Left renal cortex interstitium (tissue), 4 donors: ENCODE measurements around the gene MYO1G. TPM values are rescaled to one million over a fixed set of nuclear protein-coding genes. Genes with fewer than 3 reads are reported as not detected.

Experiments
- DNase-seq, 4 donors: peaks; one replicate each; pipeline ENCODE4 v3.0.0-alpha.2; 2013; ENCODE audit warnings: low read depth in 4 of 4, low spot score in 2 of 4, missing footprints in 1 of 4
- polyA plus RNA-seq, 4 donors: library from polyadenylated mRNA; unstranded; fragments of 120-200 nt; gene quantifications; one replicate each; pipeline ENCODE4 v1.2.1, GENCODE V29; 2013; ENCODE audit not compliant: insufficient read length in 4 of 4

Gene MYO1G
- polyA plus RNA-seq, 4 donors: 0.37 to 0.99 (median 0.63) TPM

DNA sequence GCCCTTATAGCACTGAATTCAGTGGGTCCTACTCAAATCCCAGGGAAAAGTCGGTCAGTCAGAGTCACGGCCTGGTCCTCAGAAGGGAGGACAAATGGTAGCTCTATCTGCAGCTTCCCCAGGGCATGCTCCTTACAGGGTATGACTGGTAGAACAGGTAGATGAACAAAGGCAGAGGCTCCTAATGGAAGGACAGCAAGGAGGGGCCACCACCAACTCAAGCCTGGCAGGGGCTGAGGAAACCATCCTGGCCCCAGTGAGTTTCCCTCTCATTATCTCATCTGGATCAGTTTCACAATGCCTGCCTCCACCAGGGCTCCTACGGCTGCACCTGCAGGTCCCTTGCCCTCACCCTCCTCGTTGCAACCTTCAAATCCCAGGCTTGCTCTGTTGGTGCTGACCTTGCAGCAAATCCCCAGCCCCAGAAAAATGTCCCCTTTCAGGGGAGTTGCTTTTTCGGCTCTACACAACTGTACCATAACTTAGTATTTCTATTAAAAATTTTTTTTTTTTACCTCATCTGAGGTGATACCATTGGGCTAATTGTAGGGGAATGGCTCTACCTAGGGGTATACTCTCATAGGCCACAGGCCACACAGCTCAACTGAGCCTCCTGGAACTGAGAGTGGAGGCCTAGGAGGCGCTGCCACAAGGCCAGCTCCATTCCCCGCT, 2.4 kb upstream of the MYO1G start:
- DNase-seq: no peak

DNA sequence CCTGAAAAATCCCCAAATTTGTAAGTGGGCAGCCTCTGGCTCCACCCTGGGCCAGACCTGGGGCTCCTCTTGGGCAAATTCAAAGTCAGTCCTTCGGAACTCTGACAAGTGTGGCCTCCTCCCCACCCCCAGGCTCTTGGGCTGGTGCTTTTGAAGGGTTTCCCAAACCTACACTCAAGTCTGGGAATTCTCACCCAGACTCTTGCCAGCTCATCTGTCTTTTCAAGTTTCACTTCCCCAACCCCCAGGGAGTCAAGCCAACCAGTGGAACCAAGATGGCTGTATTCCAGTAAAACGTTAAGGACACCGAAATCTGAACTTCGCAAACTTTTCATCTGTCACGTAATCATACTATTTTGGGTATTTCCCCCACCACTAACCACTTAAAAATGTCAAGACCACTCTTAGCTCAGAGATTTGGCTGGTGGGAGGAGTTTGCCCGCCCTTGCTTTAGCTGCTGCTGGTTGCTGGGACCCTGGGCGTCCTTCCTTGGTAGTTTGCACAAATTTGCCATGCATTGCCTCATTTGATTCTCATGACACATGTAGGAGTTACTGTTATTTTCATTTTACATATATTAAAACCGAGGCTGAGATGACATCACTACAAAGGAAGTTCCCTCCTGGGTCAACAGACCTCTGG, 1.7 kb upstream of the MYO1G start:
- DNase-seq: no peak

DNA sequence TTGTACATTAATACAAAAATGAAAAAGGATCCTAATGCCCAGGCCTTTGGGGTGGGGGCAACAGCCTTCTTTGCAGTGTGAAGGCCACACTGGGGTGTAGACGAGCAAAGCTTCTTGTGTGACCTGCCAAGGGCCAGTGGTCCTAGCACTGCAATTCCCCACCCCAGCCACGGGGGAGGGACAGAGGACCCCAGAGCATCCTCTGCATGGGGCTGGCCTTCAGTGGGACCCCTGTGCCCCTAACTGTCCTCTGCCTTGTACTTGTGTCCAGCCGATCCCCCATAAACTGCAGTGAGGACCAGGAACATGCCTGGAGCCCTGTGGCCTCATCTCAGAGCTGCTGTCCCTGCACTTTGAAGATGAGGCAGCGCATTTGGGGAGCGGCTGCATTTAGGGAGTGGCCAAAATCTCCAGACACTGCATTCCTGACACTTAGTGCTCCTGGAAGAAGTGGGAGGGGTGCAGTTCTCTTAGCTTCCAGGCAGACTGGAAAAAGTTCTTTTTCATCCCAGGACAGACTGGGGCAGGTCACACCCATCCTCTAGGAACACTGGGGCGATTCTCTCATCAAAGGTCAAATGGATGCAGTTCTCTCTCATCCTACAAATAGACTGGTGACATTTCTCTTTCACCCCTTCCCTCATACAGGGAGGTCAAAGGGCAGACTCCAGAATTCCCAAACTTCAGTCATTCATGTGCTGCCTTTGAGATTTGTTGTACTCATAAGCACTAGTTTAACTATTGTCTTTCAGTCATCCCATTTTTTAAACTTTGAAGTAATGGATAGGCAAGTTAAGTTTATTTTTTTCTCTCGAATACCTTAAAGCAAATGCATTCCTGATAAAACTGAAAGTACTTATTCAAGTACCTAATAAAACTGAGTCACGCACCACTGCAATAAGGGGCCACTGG, 922 bp upstream of the MYO1G start:
- no peak for DNase-seq

DNA sequence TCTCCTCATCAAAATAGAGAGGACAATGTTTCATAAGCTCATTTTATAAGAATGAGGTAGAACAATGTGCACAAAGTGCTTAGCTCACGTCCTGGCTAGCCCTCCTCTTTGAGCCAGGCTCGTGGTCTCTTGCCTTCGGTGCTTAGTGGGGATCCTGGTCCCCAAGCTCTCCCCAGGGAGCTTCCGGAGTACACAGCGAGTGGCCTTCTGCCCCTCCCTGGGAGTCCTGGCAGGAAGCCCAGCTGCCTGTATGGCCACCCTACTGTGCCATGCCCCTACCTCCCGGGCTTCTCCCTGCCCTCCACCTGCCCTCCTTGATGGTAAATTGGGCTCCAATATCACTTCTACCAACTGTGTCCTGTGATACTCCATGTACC, 868 bp downstream of the MYO1G start:
- DNase-seq: no peak

DNA sequence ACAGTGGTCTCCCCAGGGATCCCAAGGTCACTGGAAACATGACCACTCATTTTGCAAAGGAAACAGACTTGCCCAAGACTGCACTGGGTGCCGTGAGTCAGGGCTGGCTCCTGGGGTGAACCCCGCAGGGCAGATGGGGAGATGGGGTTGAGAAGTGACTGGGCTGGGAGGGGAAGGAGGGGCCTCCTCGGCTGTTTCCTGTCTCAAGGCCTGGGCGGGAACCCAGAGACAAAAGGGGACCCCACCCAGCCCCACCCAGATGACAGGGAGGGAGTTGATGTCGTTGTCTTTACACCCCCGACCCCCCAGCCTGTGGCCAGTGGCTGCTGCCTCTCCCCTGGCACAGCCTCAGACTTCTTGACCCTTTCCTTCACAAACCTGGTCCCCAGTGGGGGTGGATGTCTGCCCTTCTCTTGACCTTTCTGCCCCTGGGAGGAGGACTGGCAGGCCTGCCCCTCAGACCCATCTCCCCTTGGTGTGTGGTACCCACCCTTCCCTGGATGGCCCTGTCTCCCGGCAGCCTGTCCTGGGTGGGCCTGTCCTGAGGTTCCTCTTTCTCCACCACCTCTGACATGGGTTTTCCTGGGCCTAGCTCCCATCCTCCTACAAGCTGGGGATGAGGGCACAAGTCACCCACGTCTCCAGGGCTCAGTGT, 1.4 kb downstream of the MYO1G start:
- DNase-seq: no peak

DNA sequence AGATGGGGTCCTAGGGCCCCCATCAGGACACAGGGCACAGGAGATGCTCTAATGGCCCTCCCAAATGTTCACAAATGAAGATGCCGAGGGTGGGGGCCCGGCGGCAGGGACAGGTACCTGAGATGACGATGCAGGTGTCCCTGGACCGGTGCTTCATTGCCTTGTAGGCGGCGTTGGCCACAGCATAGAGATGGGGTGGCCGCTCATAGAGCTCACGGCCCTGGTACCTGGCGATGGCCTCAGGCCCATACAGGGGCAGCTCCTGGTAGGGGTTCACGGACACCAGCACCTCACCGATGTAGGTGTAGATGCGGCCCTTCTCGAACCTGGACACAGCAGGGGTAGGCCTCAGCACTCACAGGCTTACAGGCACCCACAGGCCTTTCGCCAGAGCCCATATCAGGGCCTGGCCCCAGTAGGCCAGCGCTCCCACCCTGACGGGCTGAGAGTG, 2.0 kb downstream of the MYO1G start:
- no peak for DNase-seq

DNA sequence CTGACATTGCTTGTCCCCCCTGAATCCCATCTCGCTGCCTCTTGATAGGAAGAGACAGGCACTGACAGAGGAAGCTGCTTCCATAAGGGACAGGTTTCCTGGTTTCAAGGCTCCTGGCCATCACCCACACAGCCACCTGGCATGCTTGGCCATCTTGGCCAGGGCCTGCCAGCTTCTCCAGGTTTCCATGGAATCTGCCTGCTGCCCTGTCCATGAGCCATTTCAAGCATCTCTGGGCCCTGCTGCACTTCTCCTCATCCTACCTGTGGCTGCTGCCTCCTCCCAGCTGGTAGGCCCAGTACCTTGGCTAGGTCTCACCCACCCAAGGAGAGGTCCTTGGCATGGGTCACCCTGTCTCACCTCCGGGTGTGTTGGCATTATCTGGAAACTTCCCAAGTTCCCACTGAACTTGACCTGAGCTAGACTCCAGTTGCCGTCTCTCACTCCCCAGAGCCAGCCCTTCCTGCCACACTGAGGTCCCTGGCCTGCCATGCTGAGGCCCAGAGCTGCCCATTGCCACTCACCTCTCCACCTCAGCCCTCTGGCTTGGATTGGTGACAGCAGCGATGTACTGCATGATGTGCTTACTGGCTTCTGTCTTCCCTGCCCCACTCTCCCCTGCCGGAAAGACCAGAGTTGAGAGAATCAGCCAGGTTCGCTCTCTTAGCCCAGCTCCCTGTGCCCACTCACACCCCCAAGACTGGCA, 2.6 kb downstream of the MYO1G start:
- DNase-seq: no peak

DNA sequence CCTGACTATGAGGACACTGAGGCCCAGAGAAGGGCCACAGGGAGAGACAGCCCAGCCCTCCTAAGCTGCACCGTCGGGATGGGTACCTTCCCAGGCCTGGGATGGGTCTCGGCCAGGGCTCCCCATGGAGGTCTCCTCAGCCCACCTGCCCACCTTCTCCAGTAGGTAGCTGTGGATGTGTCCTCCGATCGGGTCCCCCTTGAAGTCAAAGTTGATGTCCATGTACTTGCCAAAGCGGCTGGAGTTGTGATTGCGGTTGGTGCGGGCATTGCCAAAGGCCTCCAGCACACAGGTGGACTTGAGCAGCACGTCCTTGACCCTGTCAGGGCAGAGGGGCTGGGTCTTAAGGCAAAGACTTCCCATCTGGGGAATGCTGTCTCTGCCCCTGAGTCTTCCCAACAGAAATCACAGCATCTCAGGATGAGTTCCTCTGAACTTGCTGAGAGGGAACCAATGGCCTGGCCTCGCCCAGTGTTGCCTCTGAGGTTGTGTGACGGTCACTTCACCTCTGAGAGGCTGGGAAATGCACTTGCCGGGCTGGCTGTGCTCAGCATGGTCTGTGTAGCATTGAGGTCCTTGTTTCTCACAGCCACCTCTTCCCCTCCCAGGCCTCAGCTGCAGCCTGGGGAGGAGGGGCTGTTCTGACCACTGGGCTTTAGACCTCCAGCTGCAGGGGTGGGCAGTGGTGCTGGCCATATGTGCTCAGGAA, 3.3 kb downstream of the MYO1G start:
- no peak for DNase-seq

DNA sequence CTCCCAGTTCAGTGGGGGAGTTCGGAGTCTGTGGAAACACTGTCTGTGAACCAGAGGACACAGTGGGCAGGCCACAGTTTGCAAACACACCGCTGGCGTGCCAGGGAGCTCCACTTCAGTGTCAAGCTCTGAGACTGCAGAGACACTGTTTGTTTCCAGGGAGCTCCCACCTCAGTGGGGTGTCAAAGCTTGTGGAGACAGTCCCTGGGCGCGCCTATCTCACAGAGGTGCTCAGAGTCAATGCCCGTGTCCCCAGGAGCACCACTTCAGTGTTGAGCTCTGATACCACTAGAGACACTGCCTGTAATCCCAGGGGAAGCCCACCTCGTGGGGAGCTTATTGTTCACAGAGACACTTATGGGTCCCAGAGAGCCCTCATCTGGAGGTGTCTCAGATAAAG, 4.3 kb downstream of the MYO1G start:
- DNase-seq: no peak

DNA sequence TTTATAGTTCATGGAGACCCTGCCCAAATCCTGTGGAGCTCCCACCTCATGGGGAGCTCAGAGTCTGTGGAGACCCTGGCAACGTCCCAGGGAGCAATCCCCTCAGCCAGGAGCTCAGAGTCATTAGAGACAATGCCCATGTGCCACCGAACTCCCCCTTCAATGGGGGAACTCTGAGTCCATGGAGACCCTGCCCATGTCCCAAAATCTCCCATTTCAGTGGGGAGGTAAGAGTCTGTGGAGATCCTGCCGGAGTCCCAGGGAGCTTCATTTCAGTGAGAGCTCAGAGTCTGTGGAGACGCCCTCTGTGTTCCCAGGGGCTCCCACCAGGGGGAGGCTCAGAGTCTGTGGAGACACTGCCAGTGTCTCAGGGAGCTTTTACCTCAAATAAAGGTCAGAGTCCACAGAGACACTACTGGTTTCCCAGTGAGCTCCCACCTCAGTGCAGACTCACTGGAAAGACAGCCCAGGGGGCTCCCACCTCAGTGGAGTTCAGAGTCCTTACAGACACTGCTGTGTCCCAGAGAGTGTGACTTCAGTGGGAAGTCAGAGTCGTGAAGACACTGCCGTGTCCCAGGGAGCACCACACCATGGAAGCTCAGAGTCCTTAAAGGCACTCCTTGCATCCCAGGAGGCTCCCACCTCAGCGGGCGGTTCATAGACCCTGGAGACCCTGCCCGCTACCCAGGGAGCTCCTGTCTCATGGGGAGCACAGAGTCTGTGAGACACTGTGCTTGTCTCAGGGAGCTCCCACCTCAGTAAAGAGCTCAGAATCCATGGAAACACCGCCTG, 5.0 kb downstream of the MYO1G start:
- no peak for DNase-seq

DNA sequence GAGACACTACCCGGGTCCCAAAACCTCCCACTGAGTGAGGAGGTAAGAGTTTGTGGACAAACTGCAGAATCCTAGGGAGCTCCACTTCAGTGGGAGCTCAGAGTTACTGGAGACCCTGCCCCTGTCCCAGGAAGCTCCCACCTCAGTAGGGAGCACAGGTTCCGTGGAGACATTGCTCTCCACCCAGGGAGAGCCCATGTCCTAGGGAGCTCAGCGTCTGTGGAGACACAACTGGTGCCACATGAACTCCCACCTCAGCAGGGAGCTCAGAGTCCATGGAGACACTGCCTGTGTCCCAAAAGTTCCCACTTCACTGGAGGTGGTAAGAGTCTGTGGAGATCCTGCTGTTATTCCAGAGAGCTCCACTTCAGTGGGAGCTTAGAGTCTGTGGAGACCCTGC, 6.3 kb downstream of the MYO1G start:
- DNase-seq: no peak

DNA sequence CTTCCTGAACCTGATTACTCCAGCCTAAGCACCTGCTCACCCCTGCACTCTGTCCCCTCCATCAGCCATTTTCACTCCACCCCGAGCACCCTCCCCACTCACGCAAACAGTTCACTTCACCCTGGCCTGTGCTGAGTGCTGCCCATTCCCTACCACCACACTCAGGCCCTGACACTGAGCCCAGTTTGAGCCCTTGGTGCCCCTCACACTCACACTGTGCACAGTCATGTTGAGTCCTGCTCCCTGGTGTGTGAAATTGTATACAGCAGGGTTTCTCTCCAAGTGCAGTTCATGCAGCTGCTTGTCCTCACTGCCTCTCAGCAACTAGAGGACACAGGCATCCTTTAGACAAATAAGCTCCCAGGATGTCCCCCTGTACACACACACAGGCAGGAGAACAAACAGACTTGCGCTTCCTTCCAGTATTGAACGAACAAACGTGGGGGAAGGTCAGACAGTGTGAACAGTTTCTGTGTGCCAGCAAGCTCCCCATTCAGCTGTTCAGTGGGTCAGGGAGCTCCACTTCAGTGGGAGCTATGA, 6.8 kb downstream of the MYO1G start:
- no peak for DNase-seq

DNA sequence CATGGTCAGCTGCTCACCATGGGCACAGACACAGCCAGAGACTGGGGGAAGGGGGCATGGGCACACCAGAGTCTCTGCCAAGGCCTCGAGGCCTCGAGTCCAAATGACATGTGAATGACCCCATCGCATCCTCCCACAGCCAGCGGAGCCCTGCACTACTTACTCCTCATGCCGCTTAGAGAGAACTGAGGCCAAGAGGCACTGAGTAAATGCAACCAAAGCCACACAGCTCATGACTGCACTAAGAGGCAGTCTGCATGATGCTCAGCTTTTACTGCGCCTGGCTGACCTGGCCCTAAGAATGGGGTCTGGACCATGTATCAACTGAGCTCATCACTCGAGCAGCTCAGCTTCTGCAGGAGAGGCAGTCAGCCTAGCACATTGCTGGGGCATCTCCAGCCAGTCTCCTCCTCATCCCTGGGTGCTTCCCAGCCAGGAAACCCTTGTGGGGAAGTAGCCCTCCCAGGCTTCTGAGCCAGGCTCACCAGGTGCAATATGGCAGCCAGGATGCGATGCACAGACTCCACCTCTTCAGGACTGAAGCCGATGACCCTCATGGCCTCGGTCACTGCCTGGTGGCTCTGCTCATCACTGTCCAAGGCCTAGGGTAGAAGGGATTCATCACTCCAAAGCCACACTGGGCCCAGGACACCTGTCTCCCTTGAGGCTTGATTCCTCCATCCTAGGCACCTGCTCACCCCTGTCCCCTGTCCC, 7.5 kb downstream of the MYO1G start:
- no peak for DNase-seq

DNA sequence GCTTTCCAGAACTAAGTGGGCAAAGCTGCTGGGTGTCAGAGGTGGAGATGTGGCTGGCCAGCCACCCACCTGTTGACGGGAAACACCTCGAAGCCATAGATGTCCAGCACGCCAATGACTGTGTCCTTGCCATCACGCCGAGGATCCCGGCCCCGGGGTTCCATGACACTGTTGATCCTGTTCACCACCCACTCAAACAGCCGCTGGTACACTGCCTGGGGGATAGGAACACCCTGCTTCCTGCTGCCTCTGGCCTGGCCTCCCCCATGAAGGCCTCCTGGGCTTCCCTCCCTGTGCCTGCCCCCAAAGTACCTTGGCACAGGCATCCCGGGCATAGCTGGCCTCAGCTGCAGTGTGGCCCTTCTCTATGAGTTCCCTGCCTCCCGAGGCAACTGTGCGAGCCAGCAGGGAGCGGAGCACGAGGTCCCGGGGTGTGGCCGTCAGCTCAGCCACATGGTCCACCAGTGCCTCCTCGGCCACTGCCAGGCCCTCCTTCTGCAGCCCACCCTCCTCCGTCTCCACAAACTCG, 8.2 kb downstream of the MYO1G start:
- no peak for DNase-seq

DNA sequence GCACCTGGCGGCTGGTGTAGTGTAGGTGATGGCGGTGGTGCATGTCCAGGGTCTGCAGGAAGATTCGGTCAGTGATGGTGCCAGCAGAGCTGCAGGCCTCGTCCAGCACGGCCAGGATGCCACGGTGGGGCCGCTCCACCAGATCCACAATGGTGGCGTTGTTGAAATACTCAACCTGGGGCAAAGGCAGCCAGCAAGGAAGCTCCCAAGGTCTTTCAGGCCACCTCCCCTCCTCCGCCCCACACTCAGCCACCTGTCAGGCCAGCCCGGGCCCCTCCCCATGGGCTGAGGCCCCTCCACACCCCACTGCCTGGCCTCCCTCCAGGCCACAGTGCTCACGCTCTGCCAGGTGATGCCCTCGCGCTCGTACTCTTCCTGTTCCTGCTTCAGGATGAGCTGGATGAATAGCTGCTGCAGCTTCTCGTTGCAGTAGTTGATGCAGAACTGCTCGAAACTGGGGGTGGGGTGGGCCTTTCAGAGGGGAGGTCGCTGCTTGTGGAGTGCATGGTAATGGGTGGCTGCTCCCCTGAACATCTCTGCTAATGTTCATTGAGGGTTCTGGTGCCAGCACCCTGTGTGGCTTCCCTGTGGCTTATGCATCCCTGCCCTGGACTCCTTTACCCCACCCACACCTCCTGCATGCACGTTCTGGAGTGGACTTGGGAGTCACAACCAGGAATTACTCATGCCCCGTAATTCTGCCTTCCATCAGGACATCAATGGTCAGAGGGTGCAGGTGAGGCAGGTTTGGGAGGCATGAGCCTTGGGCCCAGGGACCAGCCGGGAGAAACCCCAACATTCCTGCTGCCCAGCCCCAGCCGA, 8.9 kb downstream of the MYO1G start:
- DNase-seq: no peak

DNA sequence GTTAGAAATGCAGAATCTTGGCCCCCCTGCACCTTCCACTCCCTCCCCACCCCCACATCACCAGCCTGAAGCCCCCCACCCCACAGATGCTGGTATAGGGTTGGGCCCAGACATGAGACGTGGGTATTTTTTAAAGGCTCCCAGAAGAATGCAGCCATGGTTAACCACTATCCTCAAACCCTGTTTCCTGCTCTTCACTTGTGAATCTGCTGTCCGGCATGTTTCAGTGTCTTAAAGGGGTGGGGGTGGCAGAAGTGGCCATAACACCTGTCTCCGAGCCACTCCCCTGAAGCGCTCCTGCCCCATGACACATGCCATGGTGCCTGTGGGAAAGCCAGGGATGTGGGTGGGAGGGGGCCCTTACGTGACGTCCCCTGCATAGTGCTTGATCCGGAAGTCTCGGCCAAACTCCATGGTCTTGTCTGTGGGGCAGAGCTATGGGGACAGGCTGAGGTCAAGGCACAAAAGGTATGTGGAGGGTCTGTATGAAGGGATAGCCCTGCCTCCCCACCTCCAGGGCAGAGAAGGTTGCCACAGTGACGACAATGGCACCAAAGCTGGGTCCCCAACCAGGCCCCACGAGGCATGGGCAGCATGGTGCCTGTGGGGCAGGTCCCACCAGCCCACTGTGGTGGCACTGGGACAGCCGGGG, 9.6 kb downstream of the MYO1G start:
- no peak for DNase-seq
